ENCODE data around the gene PARD3B.

- TF ChIP-seq, protein P1, sequence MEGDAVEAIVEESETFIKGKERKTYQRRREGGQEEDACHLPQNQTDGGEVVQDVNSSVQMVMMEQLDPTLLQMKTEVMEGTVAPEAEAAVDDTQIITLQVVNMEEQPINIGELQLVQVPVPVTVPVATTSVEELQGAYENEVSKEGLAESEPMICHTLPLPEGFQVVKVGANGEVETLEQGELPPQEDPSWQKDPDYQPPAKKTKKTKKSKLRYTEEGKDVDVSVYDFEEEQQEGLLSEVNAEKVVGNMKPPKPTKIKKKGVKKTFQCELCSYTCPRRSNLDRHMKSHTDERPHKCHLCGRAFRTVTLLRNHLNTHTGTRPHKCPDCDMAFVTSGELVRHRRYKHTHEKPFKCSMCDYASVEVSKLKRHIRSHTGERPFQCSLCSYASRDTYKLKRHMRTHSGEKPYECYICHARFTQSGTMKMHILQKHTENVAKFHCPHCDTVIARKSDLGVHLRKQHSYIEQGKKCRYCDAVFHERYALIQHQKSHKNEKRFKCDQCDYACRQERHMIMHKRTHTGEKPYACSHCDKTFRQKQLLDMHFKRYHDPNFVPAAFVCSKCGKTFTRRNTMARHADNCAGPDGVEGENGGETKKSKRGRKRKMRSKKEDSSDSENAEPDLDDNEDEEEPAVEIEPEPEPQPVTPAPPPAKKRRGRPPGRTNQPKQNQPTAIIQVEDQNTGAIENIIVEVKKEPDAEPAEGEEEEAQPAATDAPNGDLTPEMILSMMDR (IDR thresholded peaks at IDR 0.05), result no peak
- no peak for TF ChIP-seq POLR2A (IDR thresholded peaks at IDR 0.05)
Measured at GRCh38 chr2:204923957-204924356, 378.7 kb downstream of the PARD3B start.
